ENCODE measurements around the gene MXD3. TPM values are rescaled to one million over a fixed set of nuclear protein-coding genes. Genes with fewer than 3 reads are reported as not detected.

The MXD3 gene
- total RNA-seq, 1 donor from 2014 or later = 20.6 TPM

- DNase-seq (ENCODE audit: low spot score, unreplicated experiment) = no peak
- H3K4me3 Mint-ChIP-seq (ENCODE audit: low read depth) = no peak overlapping the region
- H3K4me1 Mint-ChIP-seq (ENCODE audit: low read depth) = peaks cover 10% of the 10 kb centered on the region
- H3K9me3 Mint-ChIP-seq (ENCODE audit: low read depth) = no peaks in the 10 kb centered on the region
- no peaks in the 10 kb centered on the region for H3K27me3 Mint-ChIP-seq
- H3K27ac Mint-ChIP-seq = no peak overlapping the region
- peaks cover 5% of the 10 kb centered on the region for H3K36me3 Mint-ChIP-seq (ENCODE audit: insufficient read depth)
- no peak for TF ChIP-seq CTCF (IDR thresholded peaks at IDR 0.05; ENCODE audit: unreplicated experiment)
Observed at GRCh38 chr5:177316005-177316404, 4.3 kb upstream of the MXD3 start.

- H3K4me3 Mint-ChIP-seq (ENCODE audit: low read depth) = no peak overlapping the region
- peaks cover 15% of the 10 kb centered on the region for H3K4me1 Mint-ChIP-seq (ENCODE audit: low read depth)
- H3K36me3 Mint-ChIP-seq (ENCODE audit: insufficient read depth) = peaks cover 5% of the 10 kb centered on the region
- no peak for TF ChIP-seq CTCF (IDR thresholded peaks at IDR 0.05; ENCODE audit: unreplicated experiment)
- no peaks in the 10 kb centered on the region for H3K9me3 Mint-ChIP-seq (ENCODE audit: low read depth)
- H3K27ac Mint-ChIP-seq = no peak overlapping the region
- H3K27me3 Mint-ChIP-seq = no peaks in the 10 kb centered on the region
- no peak for DNase-seq (ENCODE audit: low spot score, unreplicated experiment)
Observed at GRCh38 chr5:177315411-177315810, 3.7 kb upstream of the MXD3 start.

- peaks cover 18% of the 10 kb centered on the region for H3K4me1 Mint-ChIP-seq (ENCODE audit: low read depth)
- no peak overlapping the region for H3K4me3 Mint-ChIP-seq (ENCODE audit: low read depth)
- H3K36me3 Mint-ChIP-seq (ENCODE audit: insufficient read depth) = peaks cover 5% of the 10 kb centered on the region
- no peak for TF ChIP-seq CTCF (IDR thresholded peaks at IDR 0.05; ENCODE audit: unreplicated experiment)
- no peaks in the 10 kb centered on the region for H3K9me3 Mint-ChIP-seq (ENCODE audit: low read depth)
- H3K27ac Mint-ChIP-seq = no peak overlapping the region
- no peak for DNase-seq (ENCODE audit: low spot score, unreplicated experiment)
- H3K27me3 Mint-ChIP-seq = no peaks in the 10 kb centered on the region
Observed at GRCh38 chr5:177314376-177315342, 3.0 kb upstream of the MXD3 start.

GRCh38 chr5:177313561-177314259 is 2.0 kb upstream of the MXD3 start:
- Mint-ChIP-seq H3K9me3 (ENCODE audit: low read depth) (no peaks in the 10 kb centered on the region), H3K4me3 (ENCODE audit: low read depth) (no peak overlapping the region), H3K36me3 (ENCODE audit: insufficient read depth) (peaks cover 5% of the 10 kb centered on the region), H3K27ac (peak overlapping the region; percentile 69), H3K27me3 (no peaks in the 10 kb centered on the region), H3K4me1 (ENCODE audit: low read depth) (peaks cover 18% of the 10 kb centered on the region)
- no peak for DNase-seq (ENCODE audit: low spot score, unreplicated experiment)
- no peak for TF ChIP-seq CTCF (IDR thresholded peaks at IDR 0.05; ENCODE audit: unreplicated experiment)

- Mint-ChIP-seq H3K27me3 (no peaks in the 10 kb centered on the region), H3K36me3 (ENCODE audit: insufficient read depth) (peaks cover 4% of the 10 kb centered on the region), H3K27ac (peak overlapping the region; percentile 69), H3K4me3 (ENCODE audit: low read depth) (peak overlapping the region; percentile 67), H3K9me3 (ENCODE audit: low read depth) (no peaks in the 10 kb centered on the region), H3K4me1 (ENCODE audit: low read depth) (peaks cover 12% of the 10 kb centered on the region)
- TF ChIP-seq CTCF (IDR thresholded peaks at IDR 0.05; ENCODE audit: unreplicated experiment) = no peak
- no peak for DNase-seq (ENCODE audit: low spot score, unreplicated experiment)
Observed at GRCh38 chr5:177312649-177313181, 1.0 kb upstream of the MXD3 start.

All from progenitor cell of endocrine pancreas (in vitro differentiated cells).